Measurements from ENCODE around the gene MFRP. TPM values are rescaled to one million over a fixed set of nuclear protein-coding genes. Genes with fewer than 3 reads are reported as not detected.

The MFRP gene
- total RNA-seq, 1 experiment from 2014 or later: not detected

GRCh38 chr11:119369132-119369925 lies 22.8 kb upstream of the MFRP start:
- intact Hi-C loops (cut with micrococcal nuclease; ENCODE audit: unreplicated experiment): no loop called here
- POLR2A ChIA-PET: interaction anchor here (0.6 to 1.5 kb wide), 2 partner anchors 14 to 284 kb away, joined by 3 to 4 read pairs; no protein-coding TSS in a partner anchor

More at GRCh38 chr11:119369132-119369925, 22.8 kb upstream of the MFRP start:
- H3K4me1 ChIP-seq (ENCODE audit: control insufficient read depth, insufficient read depth, low read length): peaks cover 9% of the 10 kb centered on the region
- no peak overlapping the region for H3K4me3 ChIP-seq (ENCODE audit: low read depth in 2 of 2, low read length in 2 of 2)
- H3K27ac ChIP-seq (ENCODE audit: low read length): no peak overlapping the region
- TF ChIP-seq REST (IDR thresholded peaks at IDR 0.05; ENCODE audit: insufficient read depth in 1 of 2, low read depth in 2 of 2, low read length in 1 of 2): no peak
- no peak for TF ChIP-seq CTCF (IDR thresholded peaks at IDR 0.05)
- no peak for TF ChIP-seq TCF7L2 (IDR thresholded peaks at IDR 0.05; ENCODE audit: low read depth, low read length)
- no peak for TF ChIP-seq SIN3A (IDR thresholded peaks at IDR 0.05; ENCODE audit: borderline replicate concordance, insufficient read depth, low read depth, low read length)
- TF ChIP-seq POLR2AphosphoS5 (IDR thresholded peaks at IDR 0.05; ENCODE audit: low read depth, low read length): no peak
- in situ Hi-C loops (cut with HindIII; ENCODE audit: low pct_unique_long_range_greater_than_20kb, low sequenced_read_pairs): no loop called here
- peaks cover 3% of the 10 kb centered on the region; the same call in 1 of the 2 replicates for H3K27me3 ChIP-seq (ENCODE audit: control insufficient read depth, insufficient read depth, low read length)
- ATAC-seq (no peak), DNase-seq (ENCODE audit: low read depth, low spot score) (no peak)
- H3K9me3 ChIP-seq (ENCODE audit: control insufficient read depth, insufficient read depth, low read depth, low read length): no peaks in the 10 kb centered on the region
- H3K36me3 ChIP-seq (ENCODE audit: control insufficient read depth, insufficient read depth, low read length): no peaks in the 10 kb centered on the region
- BruUV-seq (replicated peaks): no TSS peak
- CTCF ChIA-PET: interaction anchor here (0.6 to 1.1 kb wide), 3 partner anchors 13 to 31 kb away, joined by 4 to 5 read pairs (median 4); no protein-coding TSS in a partner anchor
